Erythroblast (primary cell): Measurements from ENCODE around the gene MAD1L1.

Experiments used
- GATA1 ChIP-seq: IDR thresholded peaks from 2 replicates; pipeline ENCODE4 v1.6.1; 2011; ENCODE audit warnings: low read depth, mild to moderate bottlenecking, control low read depth, low read length, moderate library complexity
- POLR2A ChIP-seq: IDR thresholded peaks from 2 replicates; pipeline ENCODE4 v1.6.1; 2011; ENCODE audit warnings: mild to moderate bottlenecking, low read length

DNA sequence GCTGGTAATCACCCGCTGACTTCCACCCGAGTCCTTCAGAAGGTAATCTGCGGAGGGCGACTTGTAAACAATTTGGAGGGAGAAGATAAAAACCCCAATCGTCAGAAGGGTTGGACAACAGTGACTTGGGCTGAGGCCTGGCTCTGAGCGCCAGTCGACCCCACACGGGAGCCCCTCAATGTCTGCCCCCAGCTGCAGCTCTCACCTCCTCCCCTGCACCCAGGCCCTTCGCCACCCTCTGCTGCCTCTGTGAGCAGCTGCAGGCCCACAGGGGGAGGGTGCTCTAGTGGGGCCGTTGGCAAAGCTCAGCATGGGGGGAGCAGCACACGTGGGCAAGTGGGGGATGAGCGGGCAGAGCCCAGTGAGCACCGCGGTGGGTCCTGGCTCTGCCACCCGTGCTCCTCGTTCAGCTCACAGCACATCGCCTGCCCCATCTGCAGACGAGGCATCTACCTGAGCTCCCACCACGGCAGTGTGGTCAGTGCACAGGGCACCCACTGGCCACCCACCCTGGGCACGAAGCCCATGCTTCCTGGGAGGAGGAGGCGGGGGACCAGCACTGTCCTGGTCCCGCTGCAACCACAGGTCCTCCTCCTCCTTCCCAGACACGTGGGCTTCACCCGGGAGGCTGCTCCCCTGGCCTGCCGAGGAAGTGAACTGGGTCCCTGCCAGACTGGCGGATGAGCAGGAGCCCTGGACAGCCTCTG lies 282.1 kb downstream of the MAD1L1 start:
- TF ChIP-seq POLR2A (no peak), GATA1 (no peak)
